RWPE2 (cell line): Measurements from ENCODE around the gene SLC2A9.
A peak's percentile ranks its signal among the peaks of the same experiment; 100 is the strongest.
"Not testable (repeated sequence)": the region's sequence is repeated elsewhere in the genome, so short reads cannot be mapped to it uniquely, and the experiment has no call there.

Experiments used
- ATAC-seq: fragments of 200-7000 bp; cut with Tn5 transposase; 3 replicates; pipeline ENCODE4 v1.9.1; 2021; ENCODE audit warnings: low read depth
- DNase-seq: peaks from one replicate; pipeline ENCODE4 v3.0.0-alpha.2; 2020; ENCODE audit warnings: low spot score
- H3K27ac ChIP-seq: fragments of 450-650 bp; 2 replicates; pipeline ENCODE4 v1.5.1; 2017; ENCODE audit warnings: mild to moderate bottlenecking; ENCODE audit not compliant: poor library complexity, severe bottlenecking
- H3K27me3 ChIP-seq: fragments of 250-450 bp; sonication (Bioruptor Pico); 2 replicates; pipeline ENCODE4 v1.5.1; 2021; ENCODE audit warnings: mild to moderate bottlenecking, moderate library complexity; ENCODE audit not compliant: insufficient read depth, poor library complexity, severe bottlenecking
- H3K36me3 ChIP-seq: fragments of 250-450 bp; sonication (Bioruptor Pico); 2 replicates; pipeline ENCODE4 v1.5.1; 2020; ENCODE audit warnings: low read depth, mild to moderate bottlenecking, moderate library complexity
- H3K4me1 ChIP-seq: fragments of 250-450 bp; sonication (Bioruptor Pico); 2 replicates; pipeline ENCODE4 v1.5.1; 2021; ENCODE audit warnings: mild to moderate bottlenecking, moderate library complexity; ENCODE audit not compliant: insufficient read depth, poor library complexity, severe bottlenecking
- H3K4me3 ChIP-seq: fragments of 250-450 bp; sonication (Bioruptor Pico); 2 replicates; pipeline ENCODE4 v1.5.1; 2021; ENCODE audit warnings: mild to moderate bottlenecking, moderate library complexity; ENCODE audit not compliant: severe bottlenecking
- H3K9me3 ChIP-seq: fragments of 250-450 bp; sonication (Bioruptor Pico); 2 replicates; pipeline ENCODE4 v1.5.1; 2021; ENCODE audit warnings: mild to moderate bottlenecking, moderate library complexity; ENCODE audit not compliant: severe bottlenecking
- CTCF ChIP-seq: fragments of 450-650 bp; IDR thresholded peaks from one replicate; pipeline ENCODE4 v1.5.1; 2017; ENCODE audit warnings: mild to moderate bottlenecking, moderate library complexity; ENCODE audit not compliant: poor library complexity, severe bottlenecking

SLC2A9 gene

GRCh38 chr4:9903317-9903716, 118.0 kb downstream of the SLC2A9 start:
- Histone ChIP-seq H3K27me3 (no peaks in the 10 kb centered on the region), H3K27ac (no peak overlapping the region), H3K4me1 (peaks cover 4% of the 10 kb centered on the region), H3K36me3 (peaks cover 55% of the 10 kb centered on the region), H3K4me3 (no peak overlapping the region), H3K9me3 (no peaks in the 10 kb centered on the region)
- ATAC-seq = no peak
- no peak for TF ChIP-seq CTCF
- DNase-seq = no peak

- Histone ChIP-seq H3K4me1 (peaks cover 4% of the 10 kb centered on the region), H3K9me3 (no peaks in the 10 kb centered on the region), H3K36me3 (peaks cover 40% of the 10 kb centered on the region), H3K27me3 (no peaks in the 10 kb centered on the region), H3K4me3 (no peak overlapping the region), H3K27ac (no peak overlapping the region)
- no peak for TF ChIP-seq CTCF
- DNase-seq (no peak), ATAC-seq (no peak)
These were observed 120.0 kb downstream of the SLC2A9 start for GRCh38 chr4:9901257-9901656.

- peaks cover 33% of the 10 kb centered on the region for H3K36me3 ChIP-seq
- not testable (repeated sequence) for H3K9me3 ChIP-seq, H3K4me1 ChIP-seq, H3K4me3 ChIP-seq, ATAC-seq, DNase-seq, H3K27me3 ChIP-seq, H3K27ac ChIP-seq
These were observed 120.7 kb downstream of the SLC2A9 start for GRCh38 chr4:9900633-9901032.

GRCh38 chr4:9899306-9900055, 121.8 kb downstream of the SLC2A9 start:
- no peak overlapping the region for H3K27ac ChIP-seq
- H3K4me1 ChIP-seq = no peaks in the 10 kb centered on the region
- H3K4me3 ChIP-seq = no peak overlapping the region
- no peak for TF ChIP-seq CTCF
- H3K36me3 ChIP-seq = peaks cover 31% of the 10 kb centered on the region
- H3K9me3 ChIP-seq = no peaks in the 10 kb centered on the region
- DNase-seq (no peak), ATAC-seq (no peak)
- H3K27me3 ChIP-seq = no peaks in the 10 kb centered on the region

- no peaks in the 10 kb centered on the region for H3K4me1 ChIP-seq
- DNase-seq (no peak), ATAC-seq (0 out of 3 replicates have a peak, but pooled peaks have one; percentile 35)
- H3K27me3 ChIP-seq = no peaks in the 10 kb centered on the region
- H3K4me3 ChIP-seq = no peak overlapping the region
- peaks cover 24% of the 10 kb centered on the region for H3K36me3 ChIP-seq
- H3K27ac ChIP-seq = no peak overlapping the region
- H3K9me3 ChIP-seq = no peaks in the 10 kb centered on the region
- no peak for TF ChIP-seq CTCF
These were observed 122.5 kb downstream of the SLC2A9 start for GRCh38 chr4:9898596-9899305.
